ENCODE measurements around the gene OSBPL6. TPM values are rescaled to one million over a fixed set of nuclear protein-coding genes. Genes with fewer than 3 reads are reported as not detected.

The OSBPL6 gene
- total and polyA plus RNA-seq, 10 of the 15 experiments (the other 5 are each of a cell fraction or from before 2014, with no cell fraction given): 0.01 to 0.08 (median 0.03) TPM; not detected in 5

GRCh38 chr2:178227187-178227586, 32.9 kb downstream of the OSBPL6 start:
- no peaks in the 10 kb centered on the region for H3K79me2 ChIP-seq (ENCODE audit: control insufficient read depth, insufficient read depth, low read length)
- H3K27ac ChIP-seq (ENCODE audit: control insufficient read depth, insufficient read depth): no peak overlapping the region
- H4K20me1 ChIP-seq (ENCODE audit: control insufficient read depth, insufficient read depth): no peaks in the 10 kb centered on the region
- H3K36me3 ChIP-seq (ENCODE audit: control insufficient read depth in 2 of 2, insufficient read depth in 2 of 2, low read length in 1 of 2): no peaks in the 10 kb centered on the region
- no peaks in the 10 kb centered on the region for H3K4me1 ChIP-seq (ENCODE audit: control insufficient read depth, insufficient read depth, low read length)
- ChIA-PET SMC1A (ENCODE audit: uncharacterized antibody, unreplicated experiment) (no interaction called here), POLR2A (no interaction called here), CTCF (interaction anchor here (0.6 kb wide), 1 partner anchor 234 kb away, joined by 3 read pairs; no protein-coding TSS in a partner anchor), RAD21 (ENCODE audit: unreplicated experiment) (no interaction called here)
- 2% methylated on average over 2 of the region's 2 CpGs for WGBS (ENCODE audit: insufficient coverage, insufficient replicate concordance, low lambda C conversion rate, missing lambda C conversion rate)
- no peaks in the 10 kb centered on the region for H3K9me3 ChIP-seq (replicated peaks; ENCODE audit: control insufficient read depth, insufficient read depth, low read length)
- H3K4me3 ChIP-seq: no peak overlapping the region
- no peak overlapping the region for H3K4me2 ChIP-seq (ENCODE audit: control insufficient read depth, insufficient read depth)
- TF ChIP-seq NR2F1 (conservative IDR thresholded peaks at IDR 0.05) (no peak), RFX5 (IDR thresholded peaks at IDR 0.05; ENCODE audit: low read depth, low read length) (no peak), SPI1 (IDR thresholded peaks at IDR 0.05; ENCODE audit: borderline replicate concordance, insufficient read depth, low read depth, low read length) (no peak), SUPT20H (IDR thresholded peaks at IDR 0.05; ENCODE audit: borderline replicate concordance, control insufficient read depth, low read depth, low read length) (no peak), CHD1 (IDR thresholded peaks at IDR 0.05; ENCODE audit: low read depth, low read length) (no peak)
- TF ChIP-seq, protein P1, sequence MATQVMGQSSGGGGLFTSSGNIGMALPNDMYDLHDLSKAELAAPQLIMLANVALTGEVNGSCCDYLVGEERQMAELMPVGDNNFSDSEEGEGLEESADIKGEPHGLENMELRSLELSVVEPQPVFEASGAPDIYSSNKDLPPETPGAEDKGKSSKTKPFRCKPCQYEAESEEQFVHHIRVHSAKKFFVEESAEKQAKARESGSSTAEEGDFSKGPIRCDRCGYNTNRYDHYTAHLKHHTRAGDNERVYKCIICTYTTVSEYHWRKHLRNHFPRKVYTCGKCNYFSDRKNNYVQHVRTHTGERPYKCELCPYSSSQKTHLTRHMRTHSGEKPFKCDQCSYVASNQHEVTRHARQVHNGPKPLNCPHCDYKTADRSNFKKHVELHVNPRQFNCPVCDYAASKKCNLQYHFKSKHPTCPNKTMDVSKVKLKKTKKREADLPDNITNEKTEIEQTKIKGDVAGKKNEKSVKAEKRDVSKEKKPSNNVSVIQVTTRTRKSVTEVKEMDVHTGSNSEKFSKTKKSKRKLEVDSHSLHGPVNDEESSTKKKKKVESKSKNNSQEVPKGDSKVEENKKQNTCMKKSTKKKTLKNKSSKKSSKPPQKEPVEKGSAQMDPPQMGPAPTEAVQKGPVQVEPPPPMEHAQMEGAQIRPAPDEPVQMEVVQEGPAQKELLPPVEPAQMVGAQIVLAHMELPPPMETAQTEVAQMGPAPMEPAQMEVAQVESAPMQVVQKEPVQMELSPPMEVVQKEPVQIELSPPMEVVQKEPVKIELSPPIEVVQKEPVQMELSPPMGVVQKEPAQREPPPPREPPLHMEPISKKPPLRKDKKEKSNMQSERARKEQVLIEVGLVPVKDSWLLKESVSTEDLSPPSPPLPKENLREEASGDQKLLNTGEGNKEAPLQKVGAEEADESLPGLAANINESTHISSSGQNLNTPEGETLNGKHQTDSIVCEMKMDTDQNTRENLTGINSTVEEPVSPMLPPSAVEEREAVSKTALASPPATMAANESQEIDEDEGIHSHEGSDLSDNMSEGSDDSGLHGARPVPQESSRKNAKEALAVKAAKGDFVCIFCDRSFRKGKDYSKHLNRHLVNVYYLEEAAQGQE (IDR thresholded peaks at IDR 0.05; ENCODE audit: low read depth, low read length): no peak
- TF ChIP-seq, protein P2, sequence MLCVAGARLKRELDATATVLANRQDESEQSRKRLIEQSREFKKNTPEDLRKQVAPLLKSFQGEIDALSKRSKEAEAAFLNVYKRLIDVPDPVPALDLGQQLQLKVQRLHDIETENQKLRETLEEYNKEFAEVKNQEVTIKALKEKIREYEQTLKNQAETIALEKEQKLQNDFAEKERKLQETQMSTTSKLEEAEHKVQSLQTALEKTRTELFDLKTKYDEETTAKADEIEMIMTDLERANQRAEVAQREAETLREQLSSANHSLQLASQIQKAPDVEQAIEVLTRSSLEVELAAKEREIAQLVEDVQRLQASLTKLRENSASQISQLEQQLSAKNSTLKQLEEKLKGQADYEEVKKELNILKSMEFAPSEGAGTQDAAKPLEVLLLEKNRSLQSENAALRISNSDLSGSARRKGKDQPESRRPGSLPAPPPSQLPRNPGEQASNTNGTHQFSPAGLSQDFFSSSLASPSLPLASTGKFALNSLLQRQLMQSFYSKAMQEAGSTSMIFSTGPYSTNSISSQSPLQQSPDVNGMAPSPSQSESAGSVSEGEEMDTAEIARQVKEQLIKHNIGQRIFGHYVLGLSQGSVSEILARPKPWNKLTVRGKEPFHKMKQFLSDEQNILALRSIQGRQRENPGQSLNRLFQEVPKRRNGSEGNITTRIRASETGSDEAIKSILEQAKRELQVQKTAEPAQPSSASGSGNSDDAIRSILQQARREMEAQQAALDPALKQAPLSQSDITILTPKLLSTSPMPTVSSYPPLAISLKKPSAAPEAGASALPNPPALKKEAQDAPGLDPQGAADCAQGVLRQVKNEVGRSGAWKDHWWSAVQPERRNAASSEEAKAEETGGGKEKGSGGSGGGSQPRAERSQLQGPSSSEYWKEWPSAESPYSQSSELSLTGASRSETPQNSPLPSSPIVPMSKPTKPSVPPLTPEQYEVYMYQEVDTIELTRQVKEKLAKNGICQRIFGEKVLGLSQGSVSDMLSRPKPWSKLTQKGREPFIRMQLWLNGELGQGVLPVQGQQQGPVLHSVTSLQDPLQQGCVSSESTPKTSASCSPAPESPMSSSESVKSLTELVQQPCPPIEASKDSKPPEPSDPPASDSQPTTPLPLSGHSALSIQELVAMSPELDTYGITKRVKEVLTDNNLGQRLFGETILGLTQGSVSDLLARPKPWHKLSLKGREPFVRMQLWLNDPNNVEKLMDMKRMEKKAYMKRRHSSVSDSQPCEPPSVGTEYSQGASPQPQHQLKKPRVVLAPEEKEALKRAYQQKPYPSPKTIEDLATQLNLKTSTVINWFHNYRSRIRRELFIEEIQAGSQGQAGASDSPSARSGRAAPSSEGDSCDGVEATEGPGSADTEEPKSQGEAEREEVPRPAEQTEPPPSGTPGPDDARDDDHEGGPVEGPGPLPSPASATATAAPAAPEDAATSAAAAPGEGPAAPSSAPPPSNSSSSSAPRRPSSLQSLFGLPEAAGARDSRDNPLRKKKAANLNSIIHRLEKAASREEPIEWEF (IDR thresholded peaks at IDR 0.05; ENCODE audit: insufficient replicate concordance, low read depth, low read length): no peak
- TF ChIP-seq, protein P3, sequence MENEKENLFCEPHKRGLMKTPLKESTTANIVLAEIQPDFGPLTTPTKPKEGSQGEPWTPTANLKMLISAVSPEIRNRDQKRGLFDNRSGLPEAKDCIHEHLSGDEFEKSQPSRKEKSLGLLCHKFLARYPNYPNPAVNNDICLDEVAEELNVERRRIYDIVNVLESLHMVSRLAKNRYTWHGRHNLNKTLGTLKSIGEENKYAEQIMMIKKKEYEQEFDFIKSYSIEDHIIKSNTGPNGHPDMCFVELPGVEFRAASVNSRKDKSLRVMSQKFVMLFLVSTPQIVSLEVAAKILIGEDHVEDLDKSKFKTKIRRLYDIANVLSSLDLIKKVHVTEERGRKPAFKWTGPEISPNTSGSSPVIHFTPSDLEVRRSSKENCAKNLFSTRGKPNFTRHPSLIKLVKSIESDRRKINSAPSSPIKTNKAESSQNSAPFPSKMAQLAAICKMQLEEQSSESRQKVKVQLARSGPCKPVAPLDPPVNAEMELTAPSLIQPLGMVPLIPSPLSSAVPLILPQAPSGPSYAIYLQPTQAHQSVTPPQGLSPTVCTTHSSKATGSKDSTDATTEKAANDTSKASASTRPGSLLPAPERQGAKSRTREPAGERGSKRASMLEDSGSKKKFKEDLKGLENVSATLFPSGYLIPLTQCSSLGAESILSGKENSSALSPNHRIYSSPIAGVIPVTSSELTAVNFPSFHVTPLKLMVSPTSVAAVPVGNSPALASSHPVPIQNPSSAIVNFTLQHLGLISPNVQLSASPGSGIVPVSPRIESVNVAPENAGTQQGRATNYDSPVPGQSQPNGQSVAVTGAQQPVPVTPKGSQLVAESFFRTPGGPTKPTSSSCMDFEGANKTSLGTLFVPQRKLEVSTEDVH (IDR thresholded peaks at IDR 0.05; ENCODE audit: low read depth, partially characterized antibody): no peak
- intact Hi-C loops (cut with micrococcal nuclease; ENCODE audit: unreplicated experiment): no loop called here
- no peak overlapping the region for H2AFZ ChIP-seq (ENCODE audit: control insufficient read depth, low read depth, low read length)
- no TSS peak for BruUV-seq (replicated peaks)
- DNase-seq (ENCODE audit: low read depth, low spot score): no peak
- H3K27me3 ChIP-seq (replicated peaks in 1 of 2; ENCODE audit: control insufficient read depth in 2 of 2, insufficient read depth in 2 of 2, low read length in 1 of 2): peaks cover 0 to 2% of the 10 kb centered on the region in 2 experiments; a peak in 2 of 4 replicates
- FAIRE-seq: no peak
- no peak for ATAC-seq
- no peak overlapping the region for H3K9ac ChIP-seq (ENCODE audit: control insufficient read depth, insufficient read depth, low read length)
- in situ Hi-C loops (cut with MboI): no loop called here
